ENCODE results near the gene OTUD5.
"Not testable (repeated sequence)": the region's sequence is repeated elsewhere in the genome, so short reads cannot be mapped to it uniquely, and the experiment has no call there.

Gene OTUD5

DNA sequence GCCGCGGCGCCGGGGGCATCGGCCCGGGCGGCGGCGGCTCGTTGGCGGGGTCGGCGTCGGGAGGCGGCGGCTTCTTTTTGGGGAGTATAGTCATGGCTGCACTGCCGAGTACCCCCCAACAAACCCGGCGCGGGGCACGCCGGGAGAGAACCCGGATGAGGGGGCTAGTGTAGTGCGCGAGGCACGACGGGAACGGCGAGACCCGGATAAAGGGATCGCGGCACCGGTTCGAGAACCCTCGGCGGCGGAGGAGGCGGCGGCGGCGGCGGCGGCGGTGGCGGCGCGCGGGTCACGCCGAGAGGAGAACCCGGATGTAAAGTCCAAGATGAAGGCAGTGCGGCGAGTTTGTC is at the start of gene OTUD5:
TSS of gene OTUD5 (minus strand) at position 131 of the 350 bp plus-strand sequence. CDS start at position 94, 37 bp downstream.
- DNase-seq (ENCODE audit: low read depth), result no peak

DNA sequence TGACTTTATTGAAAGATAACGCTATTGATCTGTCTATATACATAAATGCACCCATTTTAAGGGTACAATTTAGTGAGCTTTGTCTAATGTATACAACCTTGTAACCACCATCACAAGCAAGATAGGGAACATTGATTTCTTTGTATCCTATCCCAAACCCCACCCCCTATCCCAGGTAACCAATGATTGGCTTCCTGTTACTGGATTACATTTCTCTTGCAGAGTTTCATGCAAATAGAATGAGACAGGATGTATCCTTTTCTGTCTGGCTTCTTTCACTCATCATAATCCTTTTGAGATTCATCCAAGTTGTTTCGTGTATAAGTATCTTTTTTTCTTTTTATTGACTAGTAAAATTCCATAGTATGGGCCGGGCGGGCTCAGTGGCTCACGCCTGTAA is 46.3 kb upstream of the OTUD5 start:
- DNase-seq (ENCODE audit: low read depth), result no peak

DNA sequence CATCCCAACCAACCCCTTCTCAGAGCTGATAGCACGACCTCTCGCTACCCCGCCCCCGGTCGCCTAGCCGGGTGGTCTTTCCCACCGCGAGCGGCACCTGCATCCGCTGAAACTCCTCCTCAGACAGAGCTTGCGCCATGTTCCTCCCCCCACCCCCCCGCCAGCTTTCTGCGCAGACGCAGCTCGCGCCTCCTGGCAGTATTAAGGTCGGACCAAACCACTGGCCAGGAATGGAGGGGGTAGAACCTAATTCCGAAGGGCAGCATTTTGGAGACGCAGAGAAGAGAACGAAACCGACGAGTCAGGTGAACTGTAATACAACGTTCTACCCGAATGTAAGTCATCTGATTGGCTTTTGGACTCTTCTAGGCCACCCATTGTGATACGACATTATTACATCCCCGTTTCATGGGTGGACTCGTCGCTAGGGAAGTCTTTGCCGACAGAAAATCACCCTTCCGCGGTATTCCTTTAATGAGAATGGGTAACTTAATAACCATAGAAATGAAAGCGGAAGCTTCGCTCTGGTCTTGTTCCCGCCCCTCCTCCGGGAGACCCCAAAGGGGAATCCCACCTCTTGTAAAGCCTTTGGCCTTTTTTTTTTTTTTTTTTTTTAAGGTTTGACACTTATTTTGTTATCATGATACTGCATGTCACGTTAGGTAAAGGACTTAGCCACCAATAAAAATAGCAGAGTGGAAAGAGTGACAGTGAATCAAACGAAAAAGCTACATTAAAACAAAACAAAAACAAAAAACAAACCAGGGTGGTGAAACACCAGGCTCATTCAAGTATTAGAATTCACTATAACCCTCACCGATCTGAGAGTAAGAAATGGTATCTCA is 44.9 kb upstream of the OTUD5 start, which contains the start of gene GRIPAP1:
TSS of gene GRIPAP1 (minus strand) at position 174 of the 845 bp plus-strand sequence. CDS start at position 139, 35 bp downstream.
- peak; percentile 62 for DNase-seq (ENCODE audit: low read depth)

GRCh38 chrX:49001521-49002090 is 44.2 kb upstream of the OTUD5 start:
- DNase-seq (ENCODE audit: low read depth), result no peak

- no peak for DNase-seq (ENCODE audit: low read depth)
Observed at GRCh38 chrX:49000636-49001035, 43.2 kb upstream of the OTUD5 start.

GRCh38 chrX:48999030-48999429 is 41.6 kb upstream of the OTUD5 start:
- no peak for DNase-seq (ENCODE audit: low read depth)

DNA sequence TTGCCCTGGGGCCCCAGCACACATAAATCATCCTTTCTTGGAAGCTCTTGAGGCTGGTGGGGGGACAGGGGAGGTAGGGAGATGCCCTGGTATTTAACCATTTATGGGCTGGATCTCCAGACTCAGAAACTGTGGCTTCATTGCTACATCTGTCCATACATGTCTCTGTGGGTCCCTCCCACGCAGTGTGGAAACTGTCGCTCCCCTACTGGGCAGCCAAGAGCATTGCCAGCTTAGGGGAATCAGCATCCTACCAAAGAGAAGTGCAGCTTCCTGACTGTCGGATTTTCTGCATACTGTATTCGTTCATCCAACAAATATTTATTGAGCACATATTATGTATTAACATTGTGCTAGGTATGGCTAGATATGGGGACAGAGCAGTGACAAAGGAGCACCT is 41.0 kb upstream of the OTUD5 start:
- no peak for DNase-seq (ENCODE audit: low read depth)

DNA sequence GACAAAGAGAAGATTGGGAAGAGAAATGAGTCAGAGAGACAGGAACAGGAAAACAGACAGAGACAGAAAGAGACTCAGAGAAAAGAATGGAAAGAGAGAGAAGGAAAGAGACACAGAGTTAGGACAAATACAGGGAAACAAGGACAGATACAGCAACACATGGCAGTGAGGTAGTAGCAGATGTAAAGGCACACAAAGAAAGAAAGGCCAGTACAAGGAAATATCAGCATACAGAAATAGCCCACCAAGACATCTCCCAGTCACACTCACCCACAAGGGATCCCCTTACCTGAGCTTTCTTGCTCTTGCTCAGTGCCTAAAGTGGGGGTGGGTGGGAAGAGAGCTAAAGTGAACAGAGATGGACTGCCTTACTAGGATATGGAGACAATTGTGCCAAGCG is 40.5 kb upstream of the OTUD5 start:
- no peak for DNase-seq (ENCODE audit: low read depth)

- DNase-seq (ENCODE audit: low read depth), result no peak
Observed at GRCh38 chrX:48997455-48997854, 40.0 kb upstream of the OTUD5 start.

GRCh38 chrX:48996969-48997368 is 39.6 kb upstream of the OTUD5 start:
- DNase-seq (ENCODE audit: low read depth), result no peak

GRCh38 chrX:48992341-48992740 is 34.9 kb upstream of the OTUD5 start:
- DNase-seq (ENCODE audit: low read depth), result no peak

GRCh38 chrX:48989483-48989882 is 32.1 kb upstream of the OTUD5 start:
- no peak for DNase-seq (ENCODE audit: low read depth)

GRCh38 chrX:48983896-48984295 is 26.5 kb upstream of the OTUD5 start:
- no peak for DNase-seq (ENCODE audit: low read depth)

DNA sequence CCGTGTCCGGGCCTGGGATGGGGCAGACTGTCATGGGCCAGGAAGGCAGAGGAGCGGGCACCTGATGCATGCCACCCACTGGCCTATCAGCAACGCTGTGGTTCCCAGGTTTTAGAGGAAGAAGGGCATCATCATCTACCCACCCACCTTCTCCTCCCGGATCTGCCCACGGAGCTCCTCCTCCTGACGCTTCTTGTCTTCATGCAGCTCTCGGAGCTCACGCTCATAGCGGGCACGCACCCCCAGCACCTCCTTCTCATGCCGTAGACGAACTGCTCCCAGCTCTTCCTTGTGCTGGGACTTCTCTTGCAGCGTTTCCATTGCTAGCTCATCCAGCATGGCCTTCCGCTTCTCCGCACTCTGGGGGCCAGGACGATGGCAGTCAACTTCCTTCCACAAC is 25.7 kb upstream of the OTUD5 start:
- DNase-seq (ENCODE audit: low read depth), result no peak

DNA sequence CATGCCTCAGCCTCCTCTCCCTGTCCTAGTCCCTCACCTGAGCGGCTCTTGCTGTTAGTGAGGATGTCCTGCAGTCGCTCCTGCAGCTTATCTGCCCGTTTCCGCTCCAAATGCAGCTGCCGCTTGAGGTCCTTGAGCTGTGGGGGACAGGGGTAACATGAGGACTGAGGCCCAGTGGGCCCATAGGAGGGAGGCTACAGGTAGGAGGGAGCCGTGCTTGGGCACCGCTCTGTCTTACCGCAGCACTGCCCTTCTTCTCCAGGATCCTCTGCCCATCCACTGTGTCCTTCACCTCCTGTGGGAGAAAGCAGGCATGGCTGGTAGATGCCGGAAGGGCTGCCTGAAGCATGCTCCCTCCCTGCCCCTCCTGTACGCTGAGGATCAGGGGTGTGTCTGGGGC is 23.8 kb upstream of the OTUD5 start:
- DNase-seq (ENCODE audit: low read depth), result no peak

- not testable (repeated sequence) for DNase-seq (ENCODE audit: low read depth)
Observed at GRCh38 chrX:48980341-48980740, 22.9 kb upstream of the OTUD5 start.

- no peak for DNase-seq (ENCODE audit: low read depth)
Observed at GRCh38 chrX:48978226-48978625, 20.8 kb upstream of the OTUD5 start.

DNA sequence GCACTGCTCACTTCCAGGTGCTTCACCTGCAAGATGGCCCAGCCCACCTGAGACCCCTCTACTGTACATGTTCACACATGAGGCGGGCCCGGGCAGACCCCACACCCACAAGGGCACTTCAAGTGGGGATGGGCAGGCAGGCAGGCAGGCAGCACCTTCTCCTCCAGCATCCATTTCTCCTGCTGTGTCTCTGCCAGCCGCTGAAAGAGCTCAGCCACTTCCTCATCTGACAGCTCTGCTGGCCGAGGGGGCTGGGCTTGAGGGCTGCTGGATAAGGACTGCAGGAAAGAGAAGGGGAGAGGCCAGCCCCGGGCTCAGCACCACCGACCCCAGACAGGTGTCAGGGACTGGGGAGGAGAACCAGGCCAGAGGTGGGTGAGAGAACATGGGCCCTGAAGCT is 18.7 kb upstream of the OTUD5 start:
- DNase-seq (ENCODE audit: low read depth), result no peak

DNA sequence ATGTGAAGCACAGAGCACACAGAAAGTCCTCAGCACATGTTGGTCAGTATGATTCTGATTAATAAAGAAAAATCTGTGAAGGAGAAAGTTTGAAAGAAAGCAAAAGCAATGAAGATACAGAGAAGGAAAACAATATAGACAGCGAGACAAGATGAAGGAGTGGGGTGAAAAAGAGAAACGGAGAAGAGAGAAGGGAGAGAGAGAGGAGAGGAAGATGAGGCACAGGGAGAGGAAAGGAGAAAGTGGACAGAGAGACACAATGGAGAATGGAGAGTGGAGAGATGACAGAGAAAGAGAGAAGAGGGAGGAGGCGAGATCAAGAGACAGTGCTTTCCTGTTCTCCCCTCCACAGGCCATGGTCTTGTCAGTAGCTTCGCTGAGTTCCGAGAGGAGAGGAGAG is 18.1 kb upstream of the OTUD5 start:
- DNase-seq (ENCODE audit: low read depth), result no peak

DNA sequence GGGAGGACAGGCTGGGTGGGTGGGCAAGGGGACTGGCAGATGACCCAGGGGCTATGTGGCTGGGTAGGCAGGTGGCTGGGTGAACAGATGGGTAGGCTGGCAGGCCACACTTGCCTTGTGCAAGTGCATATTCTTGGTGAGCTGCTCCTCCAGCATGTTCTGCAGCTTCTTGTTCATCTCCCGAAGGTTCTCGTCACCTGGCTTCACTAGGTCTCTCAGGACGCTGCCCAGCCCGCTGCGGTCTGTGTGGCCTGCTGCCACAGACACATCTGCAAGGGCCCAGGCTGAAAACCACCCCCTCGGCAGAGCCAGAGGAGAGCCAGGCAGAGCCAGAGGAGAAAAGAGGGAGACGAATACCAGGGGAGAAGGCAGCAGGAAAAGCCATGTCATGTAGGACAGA is 17.6 kb upstream of the OTUD5 start:
- DNase-seq (ENCODE audit: low read depth), result no peak

- no peak for DNase-seq (ENCODE audit: low read depth)
Observed at GRCh38 chrX:48974574-48974973, 17.2 kb upstream of the OTUD5 start.

DNA sequence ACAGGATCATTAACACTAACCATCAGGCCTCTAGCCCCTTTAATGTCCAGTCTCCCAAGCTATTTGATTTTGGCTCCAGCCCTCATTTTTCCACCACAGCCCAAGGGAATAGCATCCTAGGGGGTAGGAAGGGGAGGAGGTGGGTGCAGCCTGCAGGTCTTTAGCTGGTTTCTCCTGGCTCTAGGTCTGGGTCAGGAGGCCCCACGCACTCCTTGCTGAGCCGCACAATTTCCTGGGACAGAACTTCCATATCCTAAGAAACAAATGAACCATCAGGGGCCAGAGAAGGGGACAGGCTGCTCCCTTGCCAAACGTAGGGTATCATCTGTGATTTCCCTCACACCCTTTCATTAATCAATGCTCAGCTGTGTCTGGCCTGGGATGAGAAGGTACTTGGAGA is 16.6 kb upstream of the OTUD5 start:
- no peak for DNase-seq (ENCODE audit: low read depth)

- DNase-seq (ENCODE audit: low read depth), result peak; percentile 18
Observed at GRCh38 chrX:48972220-48973164, 15.1 kb upstream of the OTUD5 start.
